Skeletal muscle satellite cell (primary cell): ENCODE results near the gene ZSWIM3.

Experiments used
- H3K27me3 ChIP-seq: 2 replicates; pipeline ENCODE4 v1.7.0; 2013; ENCODE audit warnings: low read length; ENCODE audit not compliant: control insufficient read depth, insufficient read depth
- H3K36me3 ChIP-seq: 2 replicates; pipeline ENCODE4 v1.7.0; 2013; ENCODE audit warnings: mild to moderate bottlenecking, control low read depth, low read length; ENCODE audit not compliant: insufficient read depth
- H3K4me1 ChIP-seq: 2 replicates; pipeline ENCODE4 v1.7.0; 2013; ENCODE audit warnings: low read length; ENCODE audit not compliant: control insufficient read depth, insufficient read depth
- H3K4me2 ChIP-seq: 2 replicates; pipeline ENCODE4 v1.7.0; 2013; ENCODE audit warnings: mild to moderate bottlenecking, low read length
- H3K4me3 ChIP-seq: 2 replicates; pipeline ENCODE4 v1.7.0; 2013; ENCODE audit warnings: low read length
- H3K9ac ChIP-seq: 2 replicates; pipeline ENCODE4 v1.7.0; 2013; ENCODE audit warnings: mild to moderate bottlenecking, low read depth, low read length, moderate library complexity
- H3K9me3 ChIP-seq: replicated peaks from 2 replicates; pipeline ENCODE4 v1.7.0; 2013; ENCODE audit warnings: mild to moderate bottlenecking, control low read depth, low read length

ZSWIM3 gene

GRCh38 chr20:45848969-45849582 lies 8.3 kb upstream of the ZSWIM3 start:
- Histone ChIP-seq H3K9ac (no peak overlapping the region), H3K9me3 (no peaks in the 10 kb centered on the region), H3K36me3 (peaks cover 38% of the 10 kb centered on the region), H3K4me2 (no peak overlapping the region), H3K4me1 (no peaks in the 10 kb centered on the region), H3K27me3 (no peaks in the 10 kb centered on the region), H3K4me3 (no peak overlapping the region)

DNA sequence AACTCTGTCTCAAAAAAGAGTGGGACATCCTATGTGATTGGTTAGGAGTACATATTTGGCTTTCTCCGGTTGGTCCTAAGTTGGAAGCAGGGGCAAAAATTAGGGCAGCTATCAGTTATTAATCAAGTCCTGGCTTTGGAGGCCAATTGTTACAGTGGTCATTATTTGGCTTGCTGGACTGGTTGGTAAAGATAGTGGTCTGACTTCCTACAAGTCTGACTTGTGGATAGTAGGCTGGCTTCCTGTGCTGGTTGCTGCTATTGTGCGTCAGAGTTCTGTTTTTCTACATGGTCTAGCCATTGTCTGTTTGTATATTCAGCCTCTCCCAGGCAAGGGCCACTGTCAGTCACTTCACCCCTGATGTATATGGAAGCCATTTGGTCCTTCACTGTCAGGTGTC lies 7.2 kb upstream of the ZSWIM3 start:
- Histone ChIP-seq H3K36me3 (peaks cover 36% of the 10 kb centered on the region), H3K9ac (no peak overlapping the region), H3K9me3 (no peaks in the 10 kb centered on the region), H3K4me2 (no peak overlapping the region), H3K27me3 (no peaks in the 10 kb centered on the region), H3K4me1 (no peaks in the 10 kb centered on the region), H3K4me3 (no peak overlapping the region)

- no peak overlapping the region for H3K4me3 ChIP-seq
- no peaks in the 10 kb centered on the region for H3K9me3 ChIP-seq
- no peak overlapping the region for H3K9ac ChIP-seq
- no peak overlapping the region for H3K4me2 ChIP-seq
- H3K4me1 ChIP-seq, result peaks cover 3% of the 10 kb centered on the region
- H3K27me3 ChIP-seq, result no peaks in the 10 kb centered on the region
- H3K36me3 ChIP-seq, result peaks cover 29% of the 10 kb centered on the region
Observed at GRCh38 chr20:45850926-45851325, 6.5 kb upstream of the ZSWIM3 start.

GRCh38 chr20:45851501-45851900 lies 5.9 kb upstream of the ZSWIM3 start:
- H3K27me3 ChIP-seq, result no peaks in the 10 kb centered on the region
- H3K36me3 ChIP-seq, result peaks cover 24% of the 10 kb centered on the region
- no peak overlapping the region for H3K9ac ChIP-seq
- no peak overlapping the region for H3K4me2 ChIP-seq
- H3K9me3 ChIP-seq, result no peaks in the 10 kb centered on the region
- H3K4me3 ChIP-seq, result no peak overlapping the region
- peaks cover 9% of the 10 kb centered on the region for H3K4me1 ChIP-seq

DNA sequence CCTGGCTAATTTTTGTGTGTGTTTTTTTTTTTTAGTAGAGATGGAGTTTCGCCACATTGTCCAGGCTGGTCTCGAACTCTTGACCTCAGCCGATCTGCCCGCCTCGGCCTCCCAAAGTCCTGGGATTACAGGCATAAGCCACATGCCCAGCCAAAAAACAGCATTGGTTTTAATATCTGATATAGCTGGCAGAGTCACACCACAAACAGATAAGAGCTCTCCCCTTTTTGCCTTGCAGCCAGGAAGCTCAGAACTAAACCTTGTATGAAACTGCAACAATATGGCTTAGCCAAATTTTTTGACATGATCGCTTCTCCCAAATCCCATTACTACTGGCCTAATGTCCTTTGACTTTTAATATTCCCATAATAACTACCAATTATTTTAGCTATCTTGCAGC lies 5.1 kb upstream of the ZSWIM3 start:
- Histone ChIP-seq H3K4me2 (no peak overlapping the region), H3K9me3 (no peaks in the 10 kb centered on the region), H3K4me1 (peaks cover 12% of the 10 kb centered on the region), H3K4me3 (no peak overlapping the region), H3K27me3 (no peaks in the 10 kb centered on the region), H3K36me3 (peaks cover 23% of the 10 kb centered on the region), H3K9ac (no peak overlapping the region)

- no peaks in the 10 kb centered on the region for H3K27me3 ChIP-seq
- peaks cover 19% of the 10 kb centered on the region for H3K4me1 ChIP-seq
- no peak overlapping the region for H3K4me3 ChIP-seq
- H3K36me3 ChIP-seq, result peaks cover 18% of the 10 kb centered on the region
- H3K9me3 ChIP-seq, result no peaks in the 10 kb centered on the region
- no peak overlapping the region for H3K4me2 ChIP-seq
- H3K9ac ChIP-seq, result no peak overlapping the region
Observed at GRCh38 chr20:45853484-45853883, 3.9 kb upstream of the ZSWIM3 start.

DNA sequence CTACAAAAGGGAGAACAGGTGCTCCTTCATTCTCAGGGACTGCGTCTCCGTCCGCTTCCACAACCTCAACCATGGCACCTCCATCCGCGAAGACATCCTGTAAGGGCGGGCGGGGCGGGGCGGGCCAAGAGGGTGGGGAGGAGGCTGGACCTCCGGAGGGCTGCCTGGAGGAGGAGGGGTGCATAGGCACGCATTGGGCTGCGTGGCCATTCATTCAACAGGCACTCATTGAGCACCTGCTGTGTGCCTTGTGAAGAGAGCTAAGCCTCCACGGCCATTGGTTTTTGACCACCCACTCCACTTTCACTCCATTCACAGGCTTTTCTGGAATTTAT lies 435 bp downstream of the ZSWIM3 start:
- peak overlapping the region; percentile 98 for H3K4me2 ChIP-seq
- no peaks in the 10 kb centered on the region for H3K27me3 ChIP-seq
- H3K9me3 ChIP-seq, result no peaks in the 10 kb centered on the region
- H3K9ac ChIP-seq, result peak overlapping the region; percentile 77
- H3K36me3 ChIP-seq, result peaks cover 8% of the 10 kb centered on the region
- peak overlapping the region; percentile 93 for H3K4me3 ChIP-seq
- H3K4me1 ChIP-seq, result peaks cover 19% of the 10 kb centered on the region

DNA sequence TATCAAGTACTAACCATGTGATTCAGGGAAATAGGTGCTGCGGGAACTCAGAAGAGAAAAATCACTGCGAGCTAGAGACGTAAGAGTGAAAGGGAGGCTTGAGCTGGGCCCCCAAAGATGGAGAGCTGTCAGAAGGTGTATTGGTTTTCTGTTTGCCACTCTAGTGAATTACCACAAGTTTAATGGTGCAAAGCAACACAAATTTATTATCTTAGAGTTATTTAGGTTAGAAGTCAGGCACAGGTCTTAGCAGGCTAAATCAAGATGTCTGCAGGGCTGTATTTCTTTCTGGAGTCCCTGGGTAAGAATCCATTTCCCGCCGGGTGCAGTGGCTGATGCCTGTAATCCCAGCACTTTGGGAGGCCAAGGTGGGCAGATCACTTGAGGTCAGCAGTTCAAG lies 2.5 kb downstream of the ZSWIM3 start:
- Histone ChIP-seq H3K9me3 (no peaks in the 10 kb centered on the region), H3K36me3 (peaks cover 3% of the 10 kb centered on the region), H3K4me2 (no peak overlapping the region), H3K27me3 (no peaks in the 10 kb centered on the region), H3K4me1 (peaks cover 19% of the 10 kb centered on the region), H3K4me3 (no peak overlapping the region), H3K9ac (no peak overlapping the region)

DNA sequence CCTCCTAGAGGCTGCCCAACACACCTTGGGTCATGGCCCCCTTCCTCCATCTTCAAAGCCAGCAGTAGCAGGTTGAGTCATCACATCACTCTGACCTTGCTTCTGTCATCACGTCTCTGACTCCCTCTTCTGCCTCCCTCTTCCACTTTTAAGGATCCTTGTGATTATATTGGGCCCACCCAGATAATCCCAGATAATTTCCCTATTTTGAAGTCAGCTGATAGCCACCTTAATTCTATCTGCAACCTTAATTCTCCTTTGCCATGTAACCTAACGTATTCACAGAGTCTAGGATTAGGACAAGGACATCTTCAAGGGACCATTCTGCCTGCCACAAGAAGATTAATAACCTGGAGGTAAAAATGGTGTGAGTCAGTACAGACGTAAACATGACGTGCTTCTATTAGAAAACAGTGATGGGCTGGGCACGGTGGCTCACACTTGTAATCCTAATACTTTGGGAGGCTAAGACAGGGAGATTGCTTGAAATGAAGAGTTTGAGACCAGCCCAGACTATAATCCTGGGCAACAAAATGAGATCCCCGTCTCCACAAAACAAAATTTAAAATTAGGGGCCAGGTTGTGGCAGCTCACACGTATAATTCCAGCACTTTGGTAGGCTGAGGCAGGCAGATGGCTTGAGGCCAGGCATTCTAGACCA lies 3.3 kb downstream of the ZSWIM3 start:
- H3K36me3 ChIP-seq, result no peaks in the 10 kb centered on the region
- no peak overlapping the region for H3K9ac ChIP-seq
- no peak overlapping the region for H3K4me3 ChIP-seq
- H3K27me3 ChIP-seq, result no peaks in the 10 kb centered on the region
- no peaks in the 10 kb centered on the region for H3K9me3 ChIP-seq
- H3K4me2 ChIP-seq, result no peak overlapping the region
- peaks cover 18% of the 10 kb centered on the region for H3K4me1 ChIP-seq

DNA sequence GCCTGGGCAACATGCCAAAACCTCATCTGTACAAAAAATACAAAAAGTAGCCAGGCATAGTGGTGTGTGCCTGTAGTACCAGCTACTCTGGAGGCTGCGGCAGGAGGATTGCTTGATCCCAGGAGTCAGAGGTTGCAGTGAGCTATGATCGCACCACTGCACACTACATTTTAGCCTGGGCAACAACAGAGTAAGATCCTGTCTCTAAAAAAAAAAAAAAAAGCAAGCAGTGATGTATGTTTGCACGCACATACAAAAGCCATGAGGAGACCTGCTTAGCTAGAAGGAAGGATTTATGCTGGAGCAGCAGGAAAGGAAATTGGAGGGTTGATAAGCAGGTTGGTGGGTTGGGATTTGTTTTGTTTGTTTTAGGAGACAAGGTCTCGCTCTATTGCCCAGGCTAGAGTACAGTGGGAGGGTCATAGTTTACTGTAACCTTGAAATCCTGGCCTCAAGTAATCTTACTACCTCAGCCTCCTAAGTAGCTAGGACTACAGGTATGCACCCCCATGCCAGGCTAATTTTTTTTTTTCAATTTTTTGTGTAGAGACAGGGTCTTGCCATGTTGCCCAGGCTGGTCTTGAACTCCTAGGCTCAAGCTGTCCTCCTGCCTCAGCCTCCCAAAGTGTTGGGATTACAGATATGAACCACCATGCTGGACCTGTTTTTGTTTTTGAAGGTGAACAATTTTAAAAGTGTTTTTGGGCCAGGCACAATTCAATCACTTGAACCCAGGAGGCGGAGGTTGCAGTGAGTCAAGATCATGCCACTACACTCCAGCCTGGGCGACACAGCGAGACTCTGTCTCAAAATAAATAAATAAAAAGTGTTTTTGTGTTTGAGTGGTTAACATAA lies 4.0 kb downstream of the ZSWIM3 start:
- Histone ChIP-seq H3K9ac (no peak overlapping the region), H3K27me3 (no peaks in the 10 kb centered on the region), H3K36me3 (no peaks in the 10 kb centered on the region), H3K4me3 (no peak overlapping the region), H3K4me1 (peaks cover 11% of the 10 kb centered on the region), H3K9me3 (no peaks in the 10 kb centered on the region), H3K4me2 (no peak overlapping the region)

GRCh38 chr20:45863543-45864470 lies 6.4 kb downstream of the ZSWIM3 start:
- Histone ChIP-seq H3K36me3 (no peaks in the 10 kb centered on the region), H3K4me1 (peaks cover 12% of the 10 kb centered on the region), H3K9ac (no peak overlapping the region), H3K9me3 (no peaks in the 10 kb centered on the region), H3K4me2 (no peak overlapping the region), H3K4me3 (no peak overlapping the region), H3K27me3 (no peaks in the 10 kb centered on the region)
